ENCODE data around the gene DCLRE1B.

DNA sequence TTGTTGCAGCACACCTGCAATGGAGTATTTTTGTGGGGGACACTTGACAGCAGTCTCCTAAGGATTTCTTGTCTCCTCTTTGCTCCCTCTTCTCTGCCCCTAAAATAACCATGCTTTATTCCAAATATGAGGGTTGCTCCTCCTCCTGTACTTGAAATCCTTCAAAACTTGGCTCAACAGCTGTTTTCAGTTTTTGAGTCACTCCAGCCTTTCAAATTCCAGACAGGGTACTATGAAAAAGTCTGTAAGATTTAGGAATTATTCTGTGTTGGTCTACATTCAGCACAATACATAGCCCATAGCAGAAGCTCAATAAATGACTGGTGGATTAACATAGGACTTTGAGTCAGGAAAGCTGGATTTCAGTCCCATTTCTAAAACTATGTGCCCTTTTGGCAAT is 6.0 kb upstream of the DCLRE1B start:
- no peak for TF ChIP-seq EZH2 (IDR thresholded peaks at IDR 0.05; ENCODE audit: borderline replicate concordance)
- TF ChIP-seq, protein P1, sequence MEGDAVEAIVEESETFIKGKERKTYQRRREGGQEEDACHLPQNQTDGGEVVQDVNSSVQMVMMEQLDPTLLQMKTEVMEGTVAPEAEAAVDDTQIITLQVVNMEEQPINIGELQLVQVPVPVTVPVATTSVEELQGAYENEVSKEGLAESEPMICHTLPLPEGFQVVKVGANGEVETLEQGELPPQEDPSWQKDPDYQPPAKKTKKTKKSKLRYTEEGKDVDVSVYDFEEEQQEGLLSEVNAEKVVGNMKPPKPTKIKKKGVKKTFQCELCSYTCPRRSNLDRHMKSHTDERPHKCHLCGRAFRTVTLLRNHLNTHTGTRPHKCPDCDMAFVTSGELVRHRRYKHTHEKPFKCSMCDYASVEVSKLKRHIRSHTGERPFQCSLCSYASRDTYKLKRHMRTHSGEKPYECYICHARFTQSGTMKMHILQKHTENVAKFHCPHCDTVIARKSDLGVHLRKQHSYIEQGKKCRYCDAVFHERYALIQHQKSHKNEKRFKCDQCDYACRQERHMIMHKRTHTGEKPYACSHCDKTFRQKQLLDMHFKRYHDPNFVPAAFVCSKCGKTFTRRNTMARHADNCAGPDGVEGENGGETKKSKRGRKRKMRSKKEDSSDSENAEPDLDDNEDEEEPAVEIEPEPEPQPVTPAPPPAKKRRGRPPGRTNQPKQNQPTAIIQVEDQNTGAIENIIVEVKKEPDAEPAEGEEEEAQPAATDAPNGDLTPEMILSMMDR (IDR thresholded peaks at IDR 0.05; ENCODE audit: poor library complexity): no peak
- TF ChIP-seq EZH2phosphoT487 (IDR thresholded peaks at IDR 0.05; ENCODE audit: low read depth, severe bottlenecking, unreplicated experiment): no peak

Data from hepatocyte (in vitro differentiated cells).